ENCODE data around the gene B4GALT5. TPM values are rescaled to one million over a fixed set of nuclear protein-coding genes. Genes with fewer than 3 reads are reported as not detected.

The B4GALT5 gene
- total RNA-seq, 3 donors from 2014 or later: 16.8 to 33.8 (median 22.1) TPM

- intact Hi-C loops (cut with DNase I; ENCODE audit: low total_unique reads): no loop called here
- H3K27ac ChIP-seq: peak overlapping the region in 1 of 2 donors; percentile 90
- H3K4me1 ChIP-seq: peaks cover 5 to 19% of the 10 kb centered on the region in 2 donors
- no peaks in the 10 kb centered on the region for H3K27me3 ChIP-seq
- H3K36me3 ChIP-seq: no peaks in the 10 kb centered on the region
- TF ChIP-seq, protein P1, sequence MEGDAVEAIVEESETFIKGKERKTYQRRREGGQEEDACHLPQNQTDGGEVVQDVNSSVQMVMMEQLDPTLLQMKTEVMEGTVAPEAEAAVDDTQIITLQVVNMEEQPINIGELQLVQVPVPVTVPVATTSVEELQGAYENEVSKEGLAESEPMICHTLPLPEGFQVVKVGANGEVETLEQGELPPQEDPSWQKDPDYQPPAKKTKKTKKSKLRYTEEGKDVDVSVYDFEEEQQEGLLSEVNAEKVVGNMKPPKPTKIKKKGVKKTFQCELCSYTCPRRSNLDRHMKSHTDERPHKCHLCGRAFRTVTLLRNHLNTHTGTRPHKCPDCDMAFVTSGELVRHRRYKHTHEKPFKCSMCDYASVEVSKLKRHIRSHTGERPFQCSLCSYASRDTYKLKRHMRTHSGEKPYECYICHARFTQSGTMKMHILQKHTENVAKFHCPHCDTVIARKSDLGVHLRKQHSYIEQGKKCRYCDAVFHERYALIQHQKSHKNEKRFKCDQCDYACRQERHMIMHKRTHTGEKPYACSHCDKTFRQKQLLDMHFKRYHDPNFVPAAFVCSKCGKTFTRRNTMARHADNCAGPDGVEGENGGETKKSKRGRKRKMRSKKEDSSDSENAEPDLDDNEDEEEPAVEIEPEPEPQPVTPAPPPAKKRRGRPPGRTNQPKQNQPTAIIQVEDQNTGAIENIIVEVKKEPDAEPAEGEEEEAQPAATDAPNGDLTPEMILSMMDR (IDR thresholded peaks at IDR 0.05): no peak
- no peak for TF ChIP-seq POLR2A (IDR thresholded peaks at IDR 0.05)
- no peak for TF ChIP-seq POLR2AphosphoS5 (IDR thresholded peaks at IDR 0.05)
- no peaks in the 10 kb centered on the region for H3K9me3 ChIP-seq
- DNase-seq (ENCODE audit: low spot score in 2 of 2): no peak
- no peak overlapping the region for H3K4me3 ChIP-seq
Observed at GRCh38 chr20:49679634-49680033, 34.0 kb downstream of the B4GALT5 start.

- Histone ChIP-seq H3K4me3 (peak overlapping the region in 1 of 3 donors; percentile 32), H3K9me3 (no peaks in the 10 kb centered on the region), H3K27ac (peak overlapping the region; percentile 73 to 90), H3K36me3 (no peaks in the 10 kb centered on the region), H3K27me3 (no peaks in the 10 kb centered on the region), H3K4me1 (peaks cover 5 to 19% of the 10 kb centered on the region in 2 donors)
- TF ChIP-seq, protein P1 (IDR thresholded peaks at IDR 0.05): no peak
- TF ChIP-seq POLR2A (IDR thresholded peaks at IDR 0.05): no peak
- TF ChIP-seq POLR2AphosphoS5 (IDR thresholded peaks at IDR 0.05): no peak
- intact Hi-C loops (cut with DNase I; ENCODE audit: low total_unique reads): no loop called here
- DNase-seq (ENCODE audit: low spot score in 2 of 2): no peak
Observed at GRCh38 chr20:49677777-49678758, 35.6 kb downstream of the B4GALT5 start.

DNA sequence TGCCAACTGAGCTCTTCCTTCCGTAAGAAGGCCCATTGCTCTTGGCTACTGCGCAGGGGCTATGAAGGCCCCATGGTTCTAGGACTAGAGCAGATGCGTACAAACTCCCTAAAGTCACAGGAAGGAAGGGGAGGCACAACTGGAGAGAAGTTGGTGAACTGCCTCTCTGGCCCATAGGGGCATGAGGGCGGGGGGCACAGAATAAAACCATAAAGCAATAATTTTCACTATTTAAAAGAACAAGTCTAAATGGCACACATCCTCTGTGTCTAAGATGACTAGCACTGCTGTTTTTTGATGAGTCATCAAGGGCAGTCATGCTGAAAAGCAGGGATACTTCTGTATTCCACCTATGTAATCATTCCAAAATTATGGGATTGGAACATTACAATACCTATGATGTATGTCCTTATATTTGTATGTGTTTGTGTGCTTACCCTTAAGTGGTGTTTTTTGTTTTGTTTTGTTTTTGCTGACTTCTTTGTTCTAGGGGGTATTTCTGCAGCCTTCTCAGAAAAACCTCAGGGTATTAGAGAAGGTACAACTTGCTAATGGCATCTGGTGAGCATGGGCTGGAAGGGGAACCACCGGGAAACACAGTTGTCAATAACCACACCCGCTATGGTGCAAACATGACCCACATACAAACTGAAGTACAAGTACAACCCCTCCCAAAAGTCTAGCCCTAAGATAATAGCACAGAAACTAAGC, 36.9 kb downstream of the B4GALT5 start:
- intact Hi-C loops (cut with DNase I; ENCODE audit: low total_unique reads): no loop called here
- Histone ChIP-seq H3K27me3 (no peaks in the 10 kb centered on the region), H3K4me1 (peaks cover 5 to 19% of the 10 kb centered on the region in 2 donors), H3K4me3 (no peak overlapping the region), H3K9me3 (no peaks in the 10 kb centered on the region), H3K27ac (peak overlapping the region; percentile 19 to 56), H3K36me3 (no peaks in the 10 kb centered on the region)
- TF ChIP-seq POLR2AphosphoS5 (IDR thresholded peaks at IDR 0.05): no peak
- TF ChIP-seq POLR2A (IDR thresholded peaks at IDR 0.05): no peak
- TF ChIP-seq, protein P1 (IDR thresholded peaks at IDR 0.05): no peak
- no peak for DNase-seq (ENCODE audit: low spot score in 2 of 2)

- Histone ChIP-seq H3K4me1 (peaks cover 5 to 19% of the 10 kb centered on the region in 2 donors), H3K27ac (peak overlapping the region in 1 of 2 donors; percentile 56)
- intact Hi-C loops (cut with DNase I; ENCODE audit: low total_unique reads): no loop called here
Observed at GRCh38 chr20:49675368-49676151, 38.1 kb downstream of the B4GALT5 start.

More at GRCh38 chr20:49675368-49676151, 38.1 kb downstream of the B4GALT5 start:
- H3K4me3 ChIP-seq: no peak overlapping the region
- no peak for TF ChIP-seq POLR2AphosphoS5 (IDR thresholded peaks at IDR 0.05)
- no peak for TF ChIP-seq POLR2A (IDR thresholded peaks at IDR 0.05)
- TF ChIP-seq, protein P1 (IDR thresholded peaks at IDR 0.05): no peak
- DNase-seq (ENCODE audit: low spot score in 2 of 2): no peak
- H3K36me3 ChIP-seq: no peaks in the 10 kb centered on the region
- no peaks in the 10 kb centered on the region for H3K9me3 ChIP-seq
- no peaks in the 10 kb centered on the region for H3K27me3 ChIP-seq

All from breast epithelium (tissue), 4 donors.